GM18511 (cell line): ENCODE results near the gene USH1C.

Experiments used
- ATAC-seq: cut with Tn5 transposase; IDR thresholded peaks from one replicate; pipeline ENCODE4 v1.9.1; 2021; ENCODE audit warnings: mild to moderate bottlenecking, moderate library complexity; ENCODE audit not compliant: unreplicated experiment

Gene USH1C

DNA sequence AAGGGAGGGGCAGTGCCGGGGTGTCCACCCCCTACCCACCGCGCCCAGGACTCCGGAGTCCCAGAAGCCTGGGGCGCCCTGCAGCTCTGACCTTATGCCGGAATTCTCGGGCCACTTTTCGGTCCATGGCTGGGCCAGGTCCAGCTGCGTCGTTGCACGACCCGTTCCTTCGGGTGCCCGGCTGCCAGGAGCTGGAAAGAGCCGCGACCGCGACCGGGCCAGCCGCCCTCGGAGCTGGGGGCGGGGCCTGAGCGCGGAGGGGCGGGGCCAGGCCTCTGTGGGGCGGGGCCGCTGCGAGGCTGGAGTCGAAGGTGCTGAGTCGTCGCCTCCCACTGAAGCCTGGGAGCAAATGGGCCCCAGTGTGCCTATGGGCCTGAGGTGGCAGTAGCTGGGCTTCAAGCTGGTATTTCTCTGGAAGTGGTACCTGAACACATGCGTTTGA, at the start of gene USH1C:
TSS of gene USH1C (minus strand) at position 236 of the 442 bp plus-strand sequence. CDS start at position 127, 109 bp downstream.
- ATAC-seq = no peak

- no peak for ATAC-seq
Observed at GRCh38 chr11:17593466-17594245, 49.4 kb upstream of the USH1C start.

DNA sequence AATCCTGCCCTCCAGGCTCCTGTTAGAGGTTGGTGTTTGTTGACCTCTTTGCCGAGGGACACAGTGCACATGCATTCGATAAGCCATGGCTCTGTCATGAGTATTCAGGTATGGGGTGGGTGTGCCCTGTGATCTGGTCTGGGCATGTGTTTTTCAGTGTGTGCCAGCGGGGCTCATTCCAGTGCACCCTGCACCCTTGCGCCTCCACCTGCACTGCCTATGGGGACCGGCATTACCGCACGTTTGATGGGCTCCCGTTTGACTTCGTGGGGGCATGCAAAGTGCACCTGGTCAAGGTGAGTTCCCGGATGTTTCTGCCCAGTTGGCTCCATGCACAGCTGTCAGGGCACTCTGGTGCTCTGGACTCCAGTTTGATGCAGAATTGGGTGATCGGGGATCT, 47.1 kb upstream of the USH1C start:
- no peak for ATAC-seq

GRCh38 chr11:17590463-17590862, 46.2 kb upstream of the USH1C start:
- ATAC-seq = no peak

GRCh38 chr11:17588721-17589120, 44.5 kb upstream of the USH1C start:
- no peak for ATAC-seq

DNA sequence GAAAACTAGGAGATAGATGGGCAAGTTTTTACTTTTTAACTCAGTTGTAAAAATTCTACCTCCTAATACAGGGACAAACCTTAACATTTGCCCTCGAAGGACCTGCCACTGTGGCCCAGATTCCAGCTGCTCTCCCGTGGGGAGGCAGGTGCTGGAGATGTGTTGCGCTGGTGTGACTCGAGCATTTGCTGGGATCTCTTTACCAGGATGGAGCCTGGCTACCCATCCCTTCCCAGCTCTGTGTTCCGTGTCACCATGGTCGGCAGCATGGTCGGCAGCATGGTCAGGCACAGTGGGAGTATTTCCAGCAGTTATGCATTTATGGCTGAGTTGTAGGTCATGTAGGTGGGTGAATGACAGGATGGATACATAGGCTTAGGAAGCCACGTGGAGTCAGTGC, 44.0 kb upstream of the USH1C start:
- ATAC-seq = no peak

DNA sequence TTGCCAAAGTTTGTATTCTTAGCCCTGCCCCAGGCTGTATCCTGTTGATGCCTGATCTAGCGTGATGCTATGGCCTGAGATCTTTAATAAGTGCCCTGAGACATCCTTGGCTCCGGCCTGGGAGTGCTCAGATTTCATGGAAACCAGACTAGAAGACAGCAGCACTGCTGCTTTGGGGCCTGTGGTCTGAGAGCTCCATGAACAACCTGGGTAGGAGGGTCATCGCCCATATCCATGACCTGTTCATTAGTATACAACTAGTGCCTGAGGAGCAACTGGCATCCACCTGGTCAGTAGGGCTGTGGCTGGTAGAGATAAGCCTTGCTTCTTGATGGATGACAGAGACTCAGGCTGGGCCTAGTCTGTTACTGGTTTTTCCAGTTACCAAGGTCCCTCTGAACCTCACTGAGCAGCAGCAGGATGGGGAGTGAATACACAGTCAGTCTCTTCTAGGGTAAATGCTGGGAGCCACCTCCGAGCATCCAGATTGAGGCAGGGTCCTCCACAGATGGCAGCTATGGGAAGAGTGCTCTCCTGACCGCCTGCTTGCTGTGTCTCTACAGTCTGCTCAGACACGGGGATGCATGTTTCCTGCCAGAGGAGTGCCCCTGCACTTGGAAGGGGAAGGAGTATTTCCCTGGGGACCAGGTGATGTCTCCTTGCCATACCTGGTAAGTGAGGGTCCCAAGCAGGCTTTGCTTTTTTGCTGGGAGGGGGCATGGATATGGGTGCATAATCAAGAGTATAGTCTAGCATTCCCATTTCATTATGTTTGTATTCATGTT, 41.9 kb upstream of the USH1C start:
- no peak for ATAC-seq

- ATAC-seq = no peak
Observed at GRCh38 chr11:17581732-17582053, 37.5 kb upstream of the USH1C start.

- no peak for ATAC-seq
Observed at GRCh38 chr11:17581036-17581731, 37.0 kb upstream of the USH1C start.

- no peak for ATAC-seq
Observed at GRCh38 chr11:17580271-17580670, 36.1 kb upstream of the USH1C start.

DNA sequence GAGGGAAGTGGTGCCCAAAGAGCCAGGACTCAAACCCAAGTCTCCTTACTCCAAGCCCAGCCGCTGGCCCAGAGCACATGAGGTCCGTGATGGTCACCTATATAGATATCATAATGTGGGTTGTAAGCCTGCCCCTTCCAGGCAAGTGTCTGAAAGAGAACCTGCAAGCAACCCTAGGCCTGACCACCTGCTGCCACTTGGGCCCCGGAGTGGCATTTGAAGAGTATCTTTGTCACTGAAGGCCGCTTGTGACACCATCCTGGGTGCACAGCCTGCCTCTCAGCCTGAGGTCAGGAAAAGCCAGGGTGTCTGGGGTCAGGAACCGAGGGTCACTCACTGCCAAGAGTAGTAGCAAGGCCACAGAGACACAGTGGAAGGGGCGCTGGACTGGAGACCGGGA, 35.2 kb upstream of the USH1C start:
- ATAC-seq = no peak

- ATAC-seq = no peak
Observed at GRCh38 chr11:17578958-17579357, 34.7 kb upstream of the USH1C start.

DNA sequence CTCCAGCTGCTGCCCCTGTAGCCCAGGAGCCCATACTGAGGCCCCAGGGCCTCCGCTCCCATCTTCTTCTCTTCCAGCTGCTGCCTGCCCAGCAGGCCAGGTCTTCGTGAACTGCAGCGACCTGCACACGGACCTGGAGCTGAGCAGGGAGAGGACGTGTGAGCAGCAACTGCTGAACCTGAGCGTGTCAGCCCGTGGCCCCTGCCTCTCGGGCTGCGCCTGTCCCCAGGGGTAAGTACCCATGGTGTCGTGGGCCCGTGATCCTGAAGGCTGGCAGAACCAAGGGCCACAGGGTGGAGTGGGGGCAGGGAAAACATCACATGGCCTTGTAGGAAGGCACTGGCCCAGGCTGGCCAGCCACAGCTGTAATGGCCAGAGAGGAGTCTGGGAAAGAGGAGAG, 34.1 kb upstream of the USH1C start:
- no peak for ATAC-seq

GRCh38 chr11:17575431-17576425, 31.5 kb upstream of the USH1C start:
- ATAC-seq = no peak

DNA sequence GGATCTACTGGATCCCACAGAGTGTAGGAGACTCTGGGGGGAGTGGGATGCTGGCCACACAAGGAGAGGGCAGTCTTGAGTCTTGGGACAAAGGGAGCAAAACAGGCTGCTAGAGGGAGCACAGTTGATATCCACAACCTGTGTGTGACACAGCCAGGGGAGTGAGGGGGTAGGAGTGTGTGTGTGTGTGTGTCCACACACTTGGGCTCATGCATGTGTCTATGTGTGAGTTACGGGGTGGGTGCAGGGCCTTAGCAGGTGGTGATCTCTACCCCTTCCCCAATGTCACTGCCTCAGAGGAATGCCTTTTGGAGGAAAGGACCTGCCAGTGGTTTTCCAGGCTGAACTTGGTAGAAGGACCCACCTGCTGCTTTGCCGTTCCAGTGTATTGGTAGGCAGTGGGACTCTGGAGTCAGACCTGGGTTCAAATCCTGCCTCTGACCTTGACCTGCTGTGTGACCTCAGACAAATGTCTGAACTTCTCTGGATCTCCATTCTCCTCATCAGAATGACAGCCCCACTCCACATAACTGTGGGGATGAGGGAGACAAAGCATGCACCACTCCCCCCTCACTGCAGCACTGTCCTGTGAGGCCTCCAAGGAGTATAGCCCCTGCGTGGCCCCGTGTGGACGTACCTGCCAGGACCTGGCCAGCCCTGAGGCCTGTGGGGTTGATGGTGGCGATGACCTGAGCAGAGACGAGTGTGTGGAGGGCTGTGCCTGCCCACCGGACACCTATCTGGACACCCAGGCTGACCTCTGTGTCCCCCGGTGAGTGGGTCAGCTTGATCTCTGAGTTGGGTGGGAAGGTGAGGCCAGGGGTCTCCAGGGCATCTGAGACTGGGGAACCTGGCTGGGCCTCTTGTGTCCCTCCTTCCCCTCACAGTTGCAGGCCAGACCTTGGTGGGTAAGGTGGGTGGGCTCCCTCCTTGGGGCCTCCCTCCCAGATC, 30.2 kb upstream of the USH1C start:
- no peak for ATAC-seq

- ATAC-seq = no peak
Observed at GRCh38 chr11:17573526-17573925, 29.3 kb upstream of the USH1C start.

DNA sequence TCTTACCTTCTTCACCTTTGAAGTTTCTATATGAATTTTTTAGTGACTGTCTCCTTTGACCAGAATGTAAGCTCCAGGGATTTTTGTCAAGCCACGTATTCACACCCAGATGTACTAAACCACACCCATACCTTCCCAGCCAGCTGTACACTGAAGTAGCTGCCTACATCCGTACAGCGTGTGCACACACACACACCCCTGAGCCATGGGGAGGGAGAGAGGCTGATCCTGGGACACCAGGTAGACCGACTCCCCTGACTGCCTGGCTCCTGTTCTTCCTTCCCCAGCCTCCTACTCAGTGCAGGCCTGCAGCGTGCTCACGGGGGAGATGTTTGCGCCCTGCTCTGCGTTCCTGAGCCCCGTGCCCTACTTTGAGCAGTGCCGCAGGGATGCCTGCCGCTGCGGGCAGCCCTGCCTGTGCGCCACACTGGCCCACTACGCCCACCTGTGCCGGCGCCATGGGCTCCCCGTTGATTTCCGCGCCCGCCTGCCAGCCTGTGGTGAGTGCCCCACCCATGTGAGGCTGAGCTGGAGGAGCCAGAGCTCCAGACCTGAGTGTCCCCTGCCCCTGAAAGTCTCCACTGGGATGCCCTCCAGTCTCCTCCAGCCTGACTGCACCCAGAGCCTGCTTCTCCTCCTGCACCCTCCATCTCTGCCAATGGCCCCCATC, 28.7 kb upstream of the USH1C start:
- no peak for ATAC-seq

GRCh38 chr11:17572359-17572690, 28.1 kb upstream of the USH1C start:
- no peak for ATAC-seq
